Mammary epithelial cell (primary cell): ENCODE results near the gene TRERF1.

Experiments used
- CTCF ChIP-seq, 2 donors: IDR thresholded peaks in 1 of 2; conservative IDR thresholded peaks in 1 of 2; 2 replicates each; pipeline ENCODE4 v1.5.1; 2011 to 2012; ENCODE audit warnings: inconsistent platforms in 2 of 2, low read length in 2 of 2, mild to moderate bottlenecking in 2 of 2, control low read depth in 1 of 2, low read depth in 1 of 2; ENCODE audit not compliant: insufficient read depth in 1 of 2; ENCODE audit errors: extremely low read depth in 1 of 2
- EZH2 ChIP-seq: IDR thresholded peaks from 2 replicates; pipeline ENCODE4 v1.6.1; 2012; ENCODE audit warnings: low read length, inconsistent platforms, borderline replicate concordance

- TF ChIP-seq CTCF (conservative IDR thresholded peaks at IDR 0.05 in 1 of 2, IDR thresholded peaks at IDR 0.05 in 1 of 2; ENCODE audit: extremely low read depth in 1 of 2, insufficient read depth in 1 of 2, low read depth in 1 of 2, low read length in 2 of 2) (no peak), EZH2 (no peak)
Observed at GRCh38 chr6:42190554-42191183, 261.1 kb downstream of the TRERF1 start.
